ENCODE results near the gene ARHGAP22.

GRCh38 chr10:48638158-48638557 is 33.3 kb upstream of the ARHGAP22 start:
- TF ChIP-seq CTCF (IDR thresholded peaks at IDR 0.05) (no peak), POLR2A (IDR thresholded peaks at IDR 0.05) (no peak)

All from heart left ventricle (tissue), 13 donors.